Umbilical cord (tissue), 2 donors: ENCODE data around the gene FGD5. TPM values are rescaled to one million over a fixed set of nuclear protein-coding genes. Genes with fewer than 3 reads are reported as not detected.
"Not testable (repeated sequence)": the region's sequence is repeated elsewhere in the genome, so short reads cannot be mapped to it uniquely, and the experiment has no call there.

Experiments used
- DNase-seq: peaks from one replicate; pipeline ENCODE4 v3.0.0-alpha.2; 2015; ENCODE audit warnings: low spot score
- total RNA-seq: library from RNA; depleted of rRNA; stranded (reverse); fragments of >200 nt; gene quantifications from one replicate; pipeline ENCODE4 v1.2.3, GENCODE V29; 2014; ENCODE audit warnings: low replicate concordance; ENCODE audit not compliant: insufficient read depth

Gene FGD5
- total RNA-seq, 1 donor from 2014 or later: 10.1 TPM

- DNase-seq: no peak
These were observed 82.4 kb downstream of the FGD5 start for GRCh38 chr3:14900881-14901873.

- peak; percentile 93 for DNase-seq
These were observed 84.0 kb downstream of the FGD5 start for GRCh38 chr3:14902719-14903118.

- DNase-seq: not testable (repeated sequence)
These were observed 84.7 kb downstream of the FGD5 start for GRCh38 chr3:14903501-14903900.

- no peak for DNase-seq
These were observed 86.4 kb downstream of the FGD5 start for GRCh38 chr3:14905055-14905657.

- DNase-seq: no peak
These were observed 87.7 kb downstream of the FGD5 start for GRCh38 chr3:14906355-14906971.

- DNase-seq: no peak
These were observed 88.5 kb downstream of the FGD5 start for GRCh38 chr3:14907043-14907966.

- no peak for DNase-seq
These were observed 90.5 kb downstream of the FGD5 start for GRCh38 chr3:14909250-14909649.

GRCh38 chr3:14911651-14912050, 92.9 kb downstream of the FGD5 start:
- DNase-seq: no peak

GRCh38 chr3:14913071-14913925, 94.5 kb downstream of the FGD5 start:
- DNase-seq: no peak

GRCh38 chr3:14913926-14914778, 95.4 kb downstream of the FGD5 start:
- DNase-seq: no peak

- DNase-seq: peak; percentile 50
These were observed 96.0 kb downstream of the FGD5 start for GRCh38 chr3:14914779-14915117.

GRCh38 chr3:14915636-14916222, 97.0 kb downstream of the FGD5 start:
- no peak for DNase-seq

GRCh38 chr3:14918356-14918860, 99.6 kb downstream of the FGD5 start:
- DNase-seq: no peak

GRCh38 chr3:14920536-14920935, 101.8 kb downstream of the FGD5 start:
- no peak for DNase-seq

GRCh38 chr3:14921034-14921616, 102.4 kb downstream of the FGD5 start:
- DNase-seq: peak; percentile 90

- DNase-seq: no peak
These were observed 103.3 kb downstream of the FGD5 start for GRCh38 chr3:14921811-14922705.

GRCh38 chr3:14922863-14923262, 104.1 kb downstream of the FGD5 start:
- no peak for DNase-seq
